GM21723 (cell line): ENCODE data around the gene MTFMT.
"Not testable (repeated sequence)": the region's sequence is repeated elsewhere in the genome, so short reads cannot be mapped to it uniquely, and the experiment has no call there.

ENCODE experiments used
- ATAC-seq: cut with Tn5 transposase; IDR thresholded peaks from one replicate; pipeline ENCODE4 v1.9.1; 2021; ENCODE audit warnings: mild to moderate bottlenecking, moderate library complexity; ENCODE audit not compliant: unreplicated experiment

Gene MTFMT

GRCh38 chr15:65028921-65029735 is at the start of gene MTFMT:
TSS of gene MTFMT (minus strand) at chr15:65029639. CDS start at chr15:65029613, 26 bp downstream.
- ATAC-seq: peak; percentile 72

GRCh38 chr15:65077981-65078352 is 48.5 kb upstream of the MTFMT start:
- ATAC-seq: no peak

DNA sequence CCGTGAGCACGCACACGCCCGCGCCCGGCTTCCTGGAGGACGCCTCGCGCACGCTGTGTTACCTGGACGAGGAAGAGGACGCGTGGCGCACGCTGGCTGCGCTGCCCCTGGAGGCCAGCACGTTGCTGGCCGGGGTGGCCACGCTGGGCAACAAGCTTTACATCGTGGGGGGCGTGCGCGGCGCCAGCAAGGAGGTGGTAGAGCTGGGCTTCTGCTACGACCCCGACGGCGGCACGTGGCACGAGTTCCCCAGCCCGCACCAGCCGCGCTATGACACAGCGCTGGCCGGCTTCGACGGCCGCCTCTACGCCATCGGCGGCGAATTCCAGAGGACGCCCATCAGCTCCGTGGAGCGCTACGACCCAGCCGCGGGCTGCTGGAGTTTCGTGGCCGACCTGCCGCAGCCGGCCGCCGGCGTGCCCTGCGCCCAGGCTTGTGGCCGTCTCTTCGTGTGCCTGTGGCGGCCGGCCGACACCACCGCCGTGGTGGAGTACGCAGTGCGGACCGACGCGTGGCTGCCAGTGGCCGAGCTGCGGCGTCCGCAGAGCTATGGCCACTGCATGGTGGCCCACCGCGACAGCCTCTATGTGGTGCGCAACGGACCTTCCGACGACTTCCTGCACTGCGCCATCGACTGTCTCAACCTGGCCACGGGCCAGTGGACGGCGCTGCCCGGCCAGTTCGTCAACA is 48.0 kb upstream of the MTFMT start:
- no peak for ATAC-seq

- ATAC-seq: no peak
Observed at GRCh38 chr15:65076486-65077290, 47.2 kb upstream of the MTFMT start, which contains the start of gene KBTBD13. TSS of gene KBTBD13 (plus strand) at chr15:65076746. CDS start at chr15:65076816, 70 bp downstream.

DNA sequence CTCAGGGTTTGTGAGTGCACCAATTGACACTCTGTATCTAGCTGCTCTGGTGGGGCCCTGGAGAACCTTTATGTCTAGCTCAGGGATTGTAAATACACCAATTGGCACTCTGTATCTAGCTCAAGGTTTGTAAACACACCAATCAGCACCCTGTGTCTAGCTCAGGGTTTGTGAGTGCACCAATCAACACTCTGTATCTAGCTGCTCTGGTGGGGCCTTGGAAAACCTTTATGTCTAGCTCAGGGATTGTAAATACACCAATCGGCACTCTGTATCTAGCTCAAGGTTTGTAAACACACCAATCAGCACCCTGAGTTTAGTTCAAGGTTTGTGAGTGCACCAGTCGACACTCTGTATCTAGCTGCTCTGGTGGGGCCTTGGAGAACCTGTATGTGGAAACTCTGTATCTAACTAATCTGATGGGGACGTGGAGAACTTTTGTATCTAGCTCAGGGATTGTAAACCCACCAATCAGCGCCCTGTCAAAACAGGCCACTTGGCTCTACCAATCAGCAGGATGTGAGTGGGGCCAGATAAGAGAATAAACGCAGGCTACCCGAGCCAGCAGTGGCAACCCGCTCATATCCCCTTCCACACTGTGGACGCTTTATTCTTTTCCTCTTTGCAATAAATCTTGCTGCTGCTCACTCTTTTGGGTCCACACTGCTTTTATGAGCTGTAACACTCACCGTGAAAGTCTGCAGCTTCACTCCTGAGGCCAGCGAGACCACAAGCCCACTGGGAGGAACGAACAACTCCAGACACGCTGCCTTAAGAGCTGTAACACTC is 46.4 kb upstream of the MTFMT start:
- ATAC-seq: not testable (repeated sequence)

DNA sequence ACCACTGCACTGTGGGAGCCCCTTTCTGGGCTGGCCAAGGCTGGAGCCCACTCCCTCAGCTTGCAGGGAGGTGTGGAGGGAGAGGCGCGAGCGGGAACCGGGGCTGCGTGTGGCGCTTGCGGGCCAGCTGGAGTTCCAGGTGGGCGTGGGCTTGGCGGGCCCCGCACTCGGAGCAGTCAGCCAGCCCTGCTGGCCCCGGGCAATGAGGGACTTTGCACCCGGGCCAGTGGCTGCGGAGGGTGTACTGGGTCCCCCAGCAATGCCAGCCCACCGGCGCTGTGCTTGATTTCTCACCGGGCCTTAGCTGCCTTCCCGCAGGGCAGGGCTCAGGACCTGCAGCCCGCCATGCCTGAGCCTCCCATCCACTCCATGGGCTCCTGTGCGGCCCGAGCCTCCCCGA is 45.5 kb upstream of the MTFMT start:
- ATAC-seq: not testable (repeated sequence)

GRCh38 chr15:65072617-65073016 is 43.2 kb upstream of the MTFMT start:
- ATAC-seq: no peak

DNA sequence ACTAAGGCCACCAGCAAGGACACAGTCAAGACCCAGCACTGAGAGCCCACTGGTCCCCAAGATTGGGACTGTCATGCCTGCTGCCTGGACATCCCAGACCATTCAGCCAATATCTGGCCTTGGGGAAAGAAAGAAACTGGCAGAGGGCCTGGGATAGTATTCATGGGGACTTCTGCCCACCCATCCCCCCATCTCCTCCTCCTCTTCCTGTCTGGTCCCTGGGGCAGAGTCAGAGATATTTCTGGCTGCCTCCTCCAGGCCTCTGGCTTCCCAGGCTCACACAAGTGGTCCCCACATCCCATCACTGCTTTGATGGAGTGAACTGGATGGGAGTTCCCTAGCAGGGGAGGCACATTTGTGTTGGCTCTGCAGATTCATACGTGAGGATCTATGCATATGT is 42.6 kb upstream of the MTFMT start:
- ATAC-seq: no peak

DNA sequence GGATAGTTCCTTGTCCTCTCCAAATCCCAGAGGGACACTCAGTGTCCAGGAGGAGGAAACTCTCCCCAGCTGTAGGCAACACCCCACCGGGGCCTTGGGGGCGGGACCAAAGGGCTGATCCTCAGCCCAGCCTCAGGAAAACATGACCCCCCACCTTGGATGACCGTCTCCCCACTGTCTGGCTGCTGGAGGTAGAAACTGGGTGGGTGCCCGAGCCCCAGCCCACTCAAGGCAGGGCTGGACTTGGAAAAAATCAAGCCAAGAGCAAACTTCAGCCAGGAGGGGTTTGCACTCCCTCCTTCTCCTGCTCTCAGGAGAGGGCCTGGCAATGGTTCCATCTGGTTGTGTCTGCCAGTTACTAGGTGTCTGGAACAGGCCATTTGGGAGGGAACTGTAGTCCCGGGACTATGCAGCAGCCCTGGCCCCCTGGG is 42.0 kb upstream of the MTFMT start:
- no peak for ATAC-seq

GRCh38 chr15:65069779-65070546 is 40.5 kb upstream of the MTFMT start:
- no peak for ATAC-seq

DNA sequence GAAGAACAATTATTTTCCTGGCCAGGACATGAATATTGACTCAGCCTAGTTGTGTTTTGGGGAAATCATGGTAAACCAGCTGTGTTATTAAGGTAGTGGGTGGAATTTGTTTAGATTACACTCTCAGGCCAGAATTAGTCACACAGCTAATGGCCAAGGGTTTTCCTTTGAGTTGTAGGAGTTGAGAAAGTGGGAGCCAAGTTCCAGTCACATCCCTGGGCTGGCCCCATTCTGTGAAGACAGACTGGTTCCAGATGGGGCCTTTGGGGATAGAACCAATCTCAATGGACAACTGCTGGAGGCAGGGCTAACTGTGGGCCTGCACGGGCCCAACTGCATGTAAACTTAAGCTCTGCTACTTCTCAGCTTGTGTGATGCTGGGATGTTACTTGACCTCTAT is 39.7 kb upstream of the MTFMT start:
- ATAC-seq: no peak

- no peak for ATAC-seq
Observed at GRCh38 chr15:65068403-65068788, 39.0 kb upstream of the MTFMT start.

- ATAC-seq: no peak
Observed at GRCh38 chr15:65067645-65068402, 38.4 kb upstream of the MTFMT start, which contains the start of gene RASL12. TSS of gene RASL12 (minus strand) at chr15:65067991. CDS start at chr15:65067835, 156 bp downstream.

GRCh38 chr15:65067317-65067644 is 37.8 kb upstream of the MTFMT start:
- no peak for ATAC-seq

DNA sequence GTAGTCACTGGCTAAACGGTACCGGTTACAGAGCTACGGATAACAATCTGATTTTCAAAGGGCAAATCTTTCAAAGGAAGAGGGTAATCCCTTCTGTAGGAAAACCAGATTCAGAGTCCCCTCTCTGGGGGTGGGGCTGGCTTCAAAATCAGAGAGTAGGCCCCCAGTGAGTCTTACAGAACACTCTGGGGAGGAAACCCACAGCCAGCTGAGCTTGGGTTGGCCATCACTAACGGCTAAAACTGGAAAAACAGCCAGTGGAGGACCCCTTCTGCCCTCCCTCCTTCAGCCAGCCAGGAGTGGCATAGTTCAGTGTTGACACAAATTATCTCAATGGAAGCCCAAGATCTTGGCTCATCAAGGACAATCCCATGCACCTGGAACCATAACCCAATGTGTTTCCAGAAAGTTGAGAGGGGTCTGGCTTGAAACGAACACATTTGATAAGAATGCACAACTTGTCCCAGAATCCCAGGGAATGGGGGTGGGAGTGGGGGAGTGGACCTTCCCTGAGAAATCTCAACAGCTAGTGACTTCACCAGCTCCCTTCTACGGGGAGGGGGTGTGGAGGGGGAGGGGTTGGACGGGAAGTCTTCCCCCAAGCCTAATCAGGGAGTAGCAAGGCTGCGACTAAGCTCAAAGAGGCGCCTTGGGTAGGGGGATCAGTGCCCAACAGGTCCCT is 37.3 kb upstream of the MTFMT start:
- ATAC-seq: no peak

GRCh38 chr15:65066001-65066634 is 36.7 kb upstream of the MTFMT start:
- no peak for ATAC-seq

DNA sequence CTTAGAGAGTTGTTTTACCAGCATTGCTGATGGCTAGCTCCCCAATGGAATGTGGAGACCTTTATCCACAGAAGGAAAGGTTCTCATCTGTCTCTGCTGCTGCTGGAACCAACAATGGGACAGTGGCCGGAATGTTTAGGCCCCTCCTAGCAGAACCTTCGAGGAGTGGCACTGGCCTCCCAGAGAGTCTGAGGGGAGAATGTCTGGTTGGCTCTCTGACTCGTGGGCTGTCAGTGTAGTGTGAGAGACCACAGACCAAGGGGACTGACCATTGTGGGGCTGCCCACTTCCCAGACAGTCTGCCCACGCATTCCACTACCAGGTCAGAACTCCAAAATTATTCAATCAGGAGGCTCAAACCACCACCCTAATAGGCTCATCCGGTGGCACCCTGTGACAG is 33.3 kb upstream of the MTFMT start:
- ATAC-seq: no peak

DNA sequence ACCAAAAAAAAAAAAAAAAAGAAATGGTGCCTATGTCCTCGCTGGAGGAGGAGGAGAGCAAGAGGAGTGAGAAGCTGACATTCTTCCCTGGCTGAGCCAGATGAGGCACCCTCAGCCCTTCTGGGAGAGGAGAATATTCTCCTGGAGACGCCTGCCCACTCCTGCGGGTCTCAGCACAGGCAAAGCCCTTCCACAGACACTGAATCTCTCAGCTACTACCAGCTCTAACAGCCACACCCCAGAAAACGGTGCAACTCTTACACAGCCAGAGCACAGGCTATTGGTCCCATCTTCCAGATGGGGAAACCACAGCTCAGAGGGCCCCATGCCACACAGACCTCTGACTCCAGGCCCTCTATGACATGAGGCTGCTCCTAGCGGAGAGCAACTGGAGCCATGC is 32.6 kb upstream of the MTFMT start:
- no peak for ATAC-seq
